Thyroid gland (tissue), 4 donors: ENCODE data around the gene PTPRN2. TPM values are rescaled to one million over a fixed set of nuclear protein-coding genes. Genes with fewer than 3 reads are reported as not detected.

Experiments used
- DNase-seq, 2 donors: peaks; one replicate each; pipeline ENCODE4 v3.0.0-alpha.2; 2019
- H3K27ac ChIP-seq, 3 donors: fragments of 200-600 bp; sonication (generic); 1 replicate in 2 of 3; 2 replicates in 1 of 3; pipeline ENCODE4 v1.5.1; 2016 to 2019; ENCODE audit warnings: mild to moderate bottlenecking in 1 of 3, moderate library complexity in 1 of 3
- H3K27me3 ChIP-seq: fragments of 200-600 bp; sonication (generic); one replicate; pipeline ENCODE4 v1.5.1; 2019
- H3K36me3 ChIP-seq, 2 donors: fragments of 200-600 bp; sonication (generic); one replicate each; pipeline ENCODE4 v1.5.1; 2016 to 2019
- H3K4me1 ChIP-seq, 2 donors: fragments of 200-600 bp; sonication (generic); one replicate each; pipeline ENCODE4 v1.5.1; 2017 to 2019
- H3K4me3 ChIP-seq, 3 donors: fragments of 200-600 bp; sonication (generic); replicated peaks in 1 of 3; 1 replicate in 2 of 3; 2 replicates in 1 of 3; pipeline ENCODE4 v1.5.1; 2016; ENCODE audit warnings: mild to moderate bottlenecking in 1 of 3
- H3K9me3 ChIP-seq: fragments of 200-600 bp; sonication (generic); one replicate; pipeline ENCODE4 v1.5.1; 2017
- CTCF ChIP-seq, 6 experiments: fragments of 200-600 bp in 3 of 6; fragments of 450-650 bp in 3 of 6; sonication (generic) in 3 of 6; IDR thresholded peaks; one replicate each; pipeline ENCODE4 v1.5.1; 2016 to 2019; ENCODE audit warnings: antibody characterized with exemption in 6 of 6, mild to moderate bottlenecking in 2 of 6, inconsistent platforms in 1 of 6, moderate library complexity in 1 of 6
- POLR2A ChIP-seq, 2 donors: fragments of 450-650 bp; IDR thresholded peaks; one replicate each; pipeline ENCODE4 v1.6.1; 2017; ENCODE audit warnings: antibody characterized with exemption in 2 of 2, mild to moderate bottlenecking in 2 of 2, moderate library complexity in 1 of 2
- WGBS, 2 donors: methylation state at CpG; one replicate each; pipeline ENCODE4 v1.1.5; 2017; 5-methylcytosine and 5-hydroxymethylcytosine counted together
- intact Hi-C: fragments of 100-400 bp; cut with DNase I; formaldehyde crosslinking; loops from one replicate; pipeline ENCODE4 v1.15.1; 2023
- total RNA-seq, 4 donors: library from RNA; depleted of rRNA; stranded (reverse); fragments of >200 nt; gene quantifications; one replicate each; pipeline ENCODE4 v1.2.3, GENCODE V29; 2016

Gene PTPRN2
- total RNA-seq, 4 donors from 2014 or later = 4.2 to 9.9 (median 7.7) TPM

DNA sequence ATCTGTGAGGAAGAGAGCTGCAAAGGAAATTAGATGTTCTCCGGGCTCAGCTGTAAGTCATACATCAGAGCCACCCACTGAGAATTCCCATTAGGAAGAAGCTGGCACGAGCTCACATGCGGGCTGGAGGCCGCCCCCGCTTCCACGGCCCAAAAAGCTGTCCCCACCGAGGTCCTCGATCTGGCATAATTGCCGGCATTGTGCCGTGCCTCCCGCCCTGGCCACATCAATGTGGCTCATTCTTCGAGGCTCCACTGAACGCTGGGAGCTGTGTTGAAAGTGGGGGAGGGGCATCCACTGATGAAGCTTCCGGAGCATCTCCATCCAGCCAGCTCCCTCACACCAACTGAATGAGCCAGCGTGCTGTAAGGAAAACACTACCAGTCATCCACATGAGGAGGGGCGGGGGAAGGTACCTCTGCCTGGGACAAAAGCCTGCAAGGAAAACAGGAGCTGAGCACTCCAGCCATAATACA lies 173.1 kb downstream of the PTPRN2 start:
- intact Hi-C loops = no loop called here
- DNase-seq = no peak
- no peak overlapping the region for H3K27ac ChIP-seq

GRCh38 chr7:158414002-158414401 lies 173.6 kb downstream of the PTPRN2 start:
- H3K27me3 ChIP-seq = no peaks in the 10 kb centered on the region
- 61 to 72% methylated on average over 11 of the region's 11 CpGs for WGBS, 2 donors
- intact Hi-C loops = no loop called here
- no peak overlapping the region for H3K27ac ChIP-seq
- no peak for DNase-seq
- TF ChIP-seq CTCF (IDR thresholded peaks at IDR 0.05) (no peak), POLR2A (IDR thresholded peaks at IDR 0.05) (no peak)
- H3K36me3 ChIP-seq = no peaks in the 10 kb centered on the region
- H3K4me3 ChIP-seq = no peak overlapping the region
- H3K9me3 ChIP-seq = no peaks in the 10 kb centered on the region
- H3K4me1 ChIP-seq = no peaks in the 10 kb centered on the region

More for the DNA sequence above, 173.1 kb downstream of the PTPRN2 start:
- 65 to 70% methylated on average over 16 of the region's 16 CpGs for WGBS, 2 donors
- no peak for TF ChIP-seq CTCF (IDR thresholded peaks at IDR 0.05)
- TF ChIP-seq POLR2A (IDR thresholded peaks at IDR 0.05) = no peak
- H3K4me3 ChIP-seq = no peak overlapping the region
- H3K4me1 ChIP-seq = no peaks in the 10 kb centered on the region
- H3K9me3 ChIP-seq = no peaks in the 10 kb centered on the region
- no peaks in the 10 kb centered on the region for H3K36me3 ChIP-seq
- H3K27me3 ChIP-seq = no peaks in the 10 kb centered on the region

GRCh38 chr7:158411232-158411950 lies 176.2 kb downstream of the PTPRN2 start:
- H3K36me3 ChIP-seq = no peaks in the 10 kb centered on the region
- DNase-seq = no peak
- H3K27me3 ChIP-seq = no peaks in the 10 kb centered on the region
- no peak overlapping the region for H3K4me3 ChIP-seq
- H3K4me1 ChIP-seq = no peaks in the 10 kb centered on the region
- intact Hi-C loops = no loop called here
- WGBS, 2 donors = 94 to 95% methylated on average over 20 to 23 of the region's 24 CpGs
- no peaks in the 10 kb centered on the region for H3K9me3 ChIP-seq
- H3K27ac ChIP-seq = no peak overlapping the region
- TF ChIP-seq POLR2A (IDR thresholded peaks at IDR 0.05) (no peak), CTCF (IDR thresholded peaks at IDR 0.05) (no peak)

DNA sequence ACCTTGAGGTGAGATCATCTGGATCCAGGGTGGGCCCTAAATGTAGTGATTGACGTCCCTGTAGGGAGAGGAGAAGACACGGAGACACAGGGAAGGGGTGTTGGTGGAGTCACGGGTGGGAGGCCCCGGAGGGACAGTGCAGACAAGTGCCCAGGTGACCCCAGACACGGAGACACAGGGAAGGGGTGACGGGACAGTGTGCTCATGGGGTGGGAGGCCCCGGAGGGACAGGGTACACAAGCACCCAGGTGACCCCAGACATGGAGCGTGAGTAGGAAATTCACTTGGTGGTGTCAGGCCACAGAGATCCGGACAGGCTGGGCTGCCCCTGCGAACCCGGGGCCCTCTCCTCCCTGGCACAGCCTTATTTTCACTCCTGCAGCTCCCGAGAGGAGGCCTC lies 176.9 kb downstream of the PTPRN2 start:
- no peaks in the 10 kb centered on the region for H3K27me3 ChIP-seq
- intact Hi-C loops = no loop called here
- no peaks in the 10 kb centered on the region for H3K36me3 ChIP-seq
- no peaks in the 10 kb centered on the region for H3K9me3 ChIP-seq
- WGBS, 2 donors = 70 to 84% methylated on average over 12 of the region's 12 CpGs
- no peak overlapping the region for H3K4me3 ChIP-seq
- TF ChIP-seq POLR2A (IDR thresholded peaks at IDR 0.05) (no peak), CTCF (IDR thresholded peaks at IDR 0.05) (no peak)
- DNase-seq = no peak
- no peak overlapping the region for H3K27ac ChIP-seq
- no peaks in the 10 kb centered on the region for H3K4me1 ChIP-seq

- intact Hi-C loops = no loop called here
- Histone ChIP-seq H3K9me3 (no peaks in the 10 kb centered on the region), H3K36me3 (no peaks in the 10 kb centered on the region), H3K4me3 (no peak overlapping the region), H3K4me1 (no peaks in the 10 kb centered on the region), H3K27me3 (no peaks in the 10 kb centered on the region), H3K27ac (no peak overlapping the region)
- DNase-seq = no peak
- WGBS, 2 donors = 80 to 81% methylated on average over 13 of the region's 13 CpGs
- TF ChIP-seq POLR2A (IDR thresholded peaks at IDR 0.05) (no peak), CTCF (IDR thresholded peaks at IDR 0.05) (no peak)
These were observed 177.8 kb downstream of the PTPRN2 start for GRCh38 chr7:158409816-158410330.
